ENCODE data around the gene CCDC78.
"Not testable (repeated sequence)": the region's sequence is repeated elsewhere in the genome, so short reads cannot be mapped to it uniquely, and the experiment has no call there.

Gene CCDC78

GRCh38 chr16:760545-761343 lies 34.5 kb upstream of the CCDC78 start, which contains the start of gene MSLN:
MSLN (plus strand) TSS chr16:760734; CDS start chr16:762681, 1,947 bp downstream.
- DNase-seq, result no peak

GRCh38 chr16:760065-760464 lies 33.8 kb upstream of the CCDC78 start:
- DNase-seq, result no peak

GRCh38 chr16:759110-759910 lies 33.1 kb upstream of the CCDC78 start:
- DNase-seq, result no peak

- DNase-seq, result no peak
These were observed 30.2 kb upstream of the CCDC78 start for GRCh38 chr16:756428-756827.

GRCh38 chr16:754656-755055 lies 28.4 kb upstream of the CCDC78 start:
- no peak for DNase-seq

- not testable (repeated sequence) for DNase-seq
These were observed 27.9 kb upstream of the CCDC78 start for GRCh38 chr16:754121-754607.

GRCh38 chr16:752007-752312 lies 25.7 kb upstream of the CCDC78 start:
- no peak for DNase-seq

- no peak for DNase-seq
These were observed 25.1 kb upstream of the CCDC78 start for GRCh38 chr16:751152-752006.

GRCh38 chr16:750485-750884 lies 24.2 kb upstream of the CCDC78 start:
- DNase-seq, result no peak

- no peak for DNase-seq
These were observed 22.8 kb upstream of the CCDC78 start for GRCh38 chr16:749010-749409.

- DNase-seq, result no peak
These were observed 21.9 kb upstream of the CCDC78 start for GRCh38 chr16:747978-748746.

- no peak for DNase-seq
These were observed 20.4 kb upstream of the CCDC78 start for GRCh38 chr16:746637-747036.

- no peak for DNase-seq
These were observed 19.5 kb upstream of the CCDC78 start for GRCh38 chr16:745739-746138.

GRCh38 chr16:743794-744500 lies 17.7 kb upstream of the CCDC78 start:
- no peak for DNase-seq

- DNase-seq, result not testable (repeated sequence)
These were observed 16.7 kb upstream of the CCDC78 start for GRCh38 chr16:742894-743293.

GRCh38 chr16:741986-742629 lies 15.9 kb upstream of the CCDC78 start:
- DNase-seq, result no peak

- DNase-seq, result peak; percentile 87 to 98 (median 91)
These were observed 14.7 kb upstream of the CCDC78 start, which contains the start of gene CIAO3 for GRCh38 chr16:740764-741505. CIAO3 (minus strand) TSS chr16:740997; CDS start chr16:740985, 12 bp downstream.

- no peak for DNase-seq
These were observed 14.2 kb upstream of the CCDC78 start for GRCh38 chr16:740459-740763.

GRCh38 chr16:739560-740458 lies 13.6 kb upstream of the CCDC78 start:
- DNase-seq, result no peak
